Transverse colon (tissue), 4 donors: ENCODE results near the gene SCIN. TPM values are rescaled to one million over a fixed set of nuclear protein-coding genes. Genes with fewer than 3 reads are reported as not detected.

Experiments used
- DNase-seq: peaks from one replicate; pipeline ENCODE4 v3.0.0-alpha.2; 2019
- H3K27ac ChIP-seq, 4 donors: fragments of 200-600 bp; sonication (generic); 2 replicates each; pipeline ENCODE4 v1.5.1; 2016 to 2018; ENCODE audit warnings: inconsistent platforms in 4 of 4
- H3K27me3 ChIP-seq: fragments of 200-600 bp; sonication (generic); 2 replicates; pipeline ENCODE4 v1.5.1; 2017; ENCODE audit warnings: inconsistent platforms
- H3K36me3 ChIP-seq, 4 donors: fragments of 200-600 bp; sonication (generic); 2 replicates each; pipeline ENCODE4 v1.5.1; 2017 to 2019; ENCODE audit warnings: inconsistent platforms in 4 of 4
- H3K4me1 ChIP-seq, 4 donors: fragments of 200-600 bp; sonication (generic); 2 replicates each; pipeline ENCODE4 v1.5.1; 2017 to 2020; ENCODE audit warnings: inconsistent platforms in 4 of 4
- H3K4me3 ChIP-seq, 4 donors: fragments of 200-600 bp; sonication (generic); 1 replicate in 1 of 4; 2 replicates in 3 of 4; pipeline versions ENCODE4 v1.5.1 to v1.6.1; 2017 to 2019; ENCODE audit warnings: inconsistent platforms in 4 of 4
- H3K9me3 ChIP-seq, 2 donors: fragments of 200-600 bp; sonication (generic); 2 replicates each; pipeline ENCODE4 v1.5.1; 2017 to 2019; ENCODE audit warnings: inconsistent platforms in 2 of 2
- EP300 ChIP-seq: sonication (generic); formaldehyde crosslinking; IDR thresholded peaks from one replicate; pipeline ENCODE4 v1.6.1; 2017; ENCODE audit warnings: antibody characterized with exemption, low read depth
- POLR2A ChIP-seq: fragments of 450-650 bp; IDR thresholded peaks from one replicate; pipeline ENCODE4 v1.6.1; 2016; ENCODE audit warnings: antibody characterized with exemption, mild to moderate bottlenecking, moderate library complexity
- POLR2AphosphoS5 ChIP-seq, 3 donors: sonication (generic); formaldehyde crosslinking; IDR thresholded peaks; one replicate each; pipeline ENCODE4 v1.6.1; 2016; ENCODE audit warnings: antibody characterized with exemption in 3 of 3
- WGBS, 2 donors: methylation state at CpG; one replicate each; pipeline ENCODE4 v1.1.5; 2018; ENCODE audit warnings: low coverage in 1 of 2; 5-methylcytosine and 5-hydroxymethylcytosine counted together
- in situ Hi-C, 4 donors: fragments of 200-750 bp; cut with MboI; loops; one replicate each; pipeline versions ENCODE4 v1.15.0 to v1.15.1; 2017; ENCODE audit warnings: low sequenced_read_pairs in 3 of 4, low pct_ligation_motif_present in 1 of 4, low pct_unique_long_range_greater_than_20kb in 1 of 4
- intact Hi-C: fragments of 100-400 bp; cut with DNase I; formaldehyde crosslinking; loops from one replicate; pipeline ENCODE4 v1.15.1; 2023; ENCODE audit warnings: low total_unique reads
- total RNA-seq, 4 donors: library from RNA; depleted of rRNA; stranded (reverse); fragments of >200 nt; gene quantifications; one replicate each; pipeline ENCODE4 v1.1.0, GENCODE V29; 2016
- TF ChIP-seq, protein P1 (sequence below), 5 experiments: fragments of 200-600 bp in 3 of 5; fragments of 450-650 bp in 2 of 5; sonication (generic) in 3 of 5; IDR thresholded peaks; 1 replicate in 2 of 5; 2 replicates in 3 of 5; pipeline ENCODE4 v1.5.1; 2016 to 2017; ENCODE audit warnings: antibody characterized with exemption in 5 of 5, inconsistent platforms in 3 of 5, mild to moderate bottlenecking in 2 of 5, moderate library complexity in 1 of 5

SCIN gene
- total RNA-seq, 4 donors from 2014 or later: 62.3 to 125 (median 86.4) TPM

DNA sequence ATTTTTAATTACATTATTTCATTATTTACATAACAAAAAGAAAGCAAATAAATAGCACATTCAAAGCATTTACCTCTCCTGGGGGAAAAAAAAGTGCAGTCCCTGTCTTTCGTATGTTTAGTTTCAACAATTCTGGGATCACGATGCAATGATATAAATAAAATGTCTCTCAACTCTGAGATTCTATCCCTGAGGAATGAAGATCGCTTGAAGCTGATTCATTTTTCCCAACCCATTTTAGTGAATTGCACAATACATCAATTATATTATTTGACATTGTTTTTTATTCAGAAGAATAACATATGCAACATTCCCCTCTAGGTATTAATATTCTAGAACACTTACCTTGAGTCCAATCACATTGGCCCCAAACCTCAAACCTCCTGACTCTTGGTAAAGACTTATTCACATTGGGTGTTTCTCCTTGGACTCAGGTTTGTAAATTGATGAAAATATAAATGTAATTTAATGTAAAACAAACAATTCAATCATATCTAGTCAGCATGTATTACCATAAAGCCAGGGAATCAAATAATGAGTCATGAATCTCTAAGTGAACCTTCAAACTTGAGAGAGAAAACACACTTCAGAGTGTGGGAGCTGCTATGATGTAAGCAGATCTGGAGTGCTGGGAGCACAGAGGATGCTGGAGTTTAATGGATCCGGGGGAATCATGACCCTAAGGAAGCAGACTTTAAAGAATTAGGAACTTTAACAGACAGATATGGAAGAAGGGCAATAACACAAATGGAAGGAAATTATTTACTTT is 5.3 kb upstream of the SCIN start:
- Histone ChIP-seq H3K4me1 (peaks cover 4 to 25% (median 7%) of the 10 kb centered on the region in 4 donors), H3K4me3 (no peak overlapping the region), H3K9me3 (no peaks in the 10 kb centered on the region), H3K27me3 (peaks cover 8% of the 10 kb centered on the region), H3K36me3 (no peaks in the 10 kb centered on the region), H3K27ac (peak overlapping the region in 2 of 4 donors; percentile 47 to 67)
- 75% methylated on average over 4 of the region's 4 CpGs for WGBS, 2 donors
- DNase-seq: no peak
- intact Hi-C loops (no loop called here), in situ Hi-C loops (no loop called here)
- TF ChIP-seq, protein P1, sequence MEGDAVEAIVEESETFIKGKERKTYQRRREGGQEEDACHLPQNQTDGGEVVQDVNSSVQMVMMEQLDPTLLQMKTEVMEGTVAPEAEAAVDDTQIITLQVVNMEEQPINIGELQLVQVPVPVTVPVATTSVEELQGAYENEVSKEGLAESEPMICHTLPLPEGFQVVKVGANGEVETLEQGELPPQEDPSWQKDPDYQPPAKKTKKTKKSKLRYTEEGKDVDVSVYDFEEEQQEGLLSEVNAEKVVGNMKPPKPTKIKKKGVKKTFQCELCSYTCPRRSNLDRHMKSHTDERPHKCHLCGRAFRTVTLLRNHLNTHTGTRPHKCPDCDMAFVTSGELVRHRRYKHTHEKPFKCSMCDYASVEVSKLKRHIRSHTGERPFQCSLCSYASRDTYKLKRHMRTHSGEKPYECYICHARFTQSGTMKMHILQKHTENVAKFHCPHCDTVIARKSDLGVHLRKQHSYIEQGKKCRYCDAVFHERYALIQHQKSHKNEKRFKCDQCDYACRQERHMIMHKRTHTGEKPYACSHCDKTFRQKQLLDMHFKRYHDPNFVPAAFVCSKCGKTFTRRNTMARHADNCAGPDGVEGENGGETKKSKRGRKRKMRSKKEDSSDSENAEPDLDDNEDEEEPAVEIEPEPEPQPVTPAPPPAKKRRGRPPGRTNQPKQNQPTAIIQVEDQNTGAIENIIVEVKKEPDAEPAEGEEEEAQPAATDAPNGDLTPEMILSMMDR (IDR thresholded peaks at IDR 0.05): no peak
- TF ChIP-seq POLR2A (no peak), EP300 (no peak), POLR2AphosphoS5 (IDR thresholded peaks at IDR 0.05) (no peak)

DNA sequence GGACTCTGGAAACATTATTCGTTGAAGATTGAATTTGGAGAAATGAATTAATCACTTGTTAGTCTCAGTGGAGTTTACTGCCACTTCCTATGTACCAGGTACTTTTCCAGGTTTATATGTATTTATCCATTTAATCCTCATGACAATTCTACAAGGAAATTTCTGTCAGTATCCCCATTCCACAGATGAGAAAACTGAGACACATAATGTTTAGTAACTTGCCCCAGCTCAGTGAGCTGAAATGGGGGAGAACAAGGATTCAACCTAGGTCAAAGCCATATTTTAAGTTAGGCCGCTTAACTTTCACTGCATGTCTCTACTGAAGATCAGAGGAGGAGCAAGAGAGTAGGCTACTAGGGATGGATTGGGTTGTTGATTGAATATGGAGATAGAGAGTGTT is 4.6 kb upstream of the SCIN start:
- intact Hi-C loops (no loop called here), in situ Hi-C loops (no loop called here)
- TF ChIP-seq EP300 (no peak), POLR2A (no peak), POLR2AphosphoS5 (IDR thresholded peaks at IDR 0.05) (no peak)
- TF ChIP-seq, protein P1 (IDR thresholded peaks at IDR 0.05): no peak
- Histone ChIP-seq H3K4me1 (peaks cover 8 to 30% (median 11%) of the 10 kb centered on the region in 4 donors), H3K27me3 (peaks cover 15% of the 10 kb centered on the region), H3K27ac (no peak overlapping the region), H3K9me3 (no peaks in the 10 kb centered on the region), H3K4me3 (no peak overlapping the region), H3K36me3 (no peaks in the 10 kb centered on the region)
- 91 to 100% methylated on average over 1 to 2 of the region's 2 CpGs for WGBS, 2 donors
- DNase-seq: no peak

DNA sequence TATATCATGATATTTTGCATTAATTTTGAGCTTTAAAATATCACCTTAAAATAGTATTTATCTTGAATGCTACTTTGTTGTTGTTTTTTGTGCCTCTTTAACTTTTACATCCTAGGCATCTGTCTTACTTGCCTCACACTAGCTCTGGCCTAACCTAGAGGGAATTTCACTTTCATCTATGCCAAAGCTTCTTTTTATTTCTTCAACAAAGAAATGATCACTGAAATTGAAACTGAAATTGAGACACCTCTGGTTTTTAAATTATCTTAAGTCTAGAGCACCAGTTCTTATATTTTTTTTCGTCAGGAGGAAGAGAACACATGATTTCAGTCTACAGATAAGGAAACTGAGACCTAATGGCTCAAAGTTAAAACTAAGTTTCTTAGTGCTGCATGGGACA is 3.5 kb upstream of the SCIN start:
- no peak for TF ChIP-seq EP300
- TF ChIP-seq, protein P1 (IDR thresholded peaks at IDR 0.05): no peak
- Histone ChIP-seq H3K27ac (no peak overlapping the region), H3K4me3 (no peak overlapping the region), H3K36me3 (no peaks in the 10 kb centered on the region), H3K27me3 (peaks cover 21% of the 10 kb centered on the region), H3K4me1 (peaks cover 8 to 35% (median 18%) of the 10 kb centered on the region in 4 donors), H3K9me3 (no peaks in the 10 kb centered on the region)
- WGBS, 2 donors: 20 to 51% methylated on average over 1 of the region's 1 CpG
- in situ Hi-C loops (no loop called here), intact Hi-C loops (no loop called here)
- DNase-seq: no peak

DNA sequence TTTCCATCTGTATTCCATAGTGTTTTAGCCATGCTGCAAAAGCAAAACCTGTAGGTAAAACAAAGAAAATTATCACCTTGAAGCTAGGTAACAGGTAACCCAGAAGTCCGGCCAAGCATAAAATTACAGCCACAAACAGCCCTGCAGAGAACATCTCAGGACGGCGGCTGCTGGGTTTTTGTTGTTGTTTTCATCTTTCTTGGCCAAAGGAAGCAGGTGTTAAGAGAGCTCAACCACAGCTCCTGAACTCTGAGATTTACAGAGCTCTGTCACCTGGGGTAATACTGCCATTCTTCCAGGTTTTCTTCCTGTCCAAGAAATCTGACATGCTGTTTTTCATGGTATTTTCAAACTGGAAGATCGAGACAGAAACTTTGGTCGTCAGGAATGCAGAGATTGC is 847 bp upstream of the SCIN start:
- 6 to 22% methylated on average over 2 to 5 of the region's 5 CpGs for WGBS, 2 donors
- DNase-seq: no peak
- Histone ChIP-seq H3K4me3 (peak overlapping the region in 1 of 4 donors; percentile 59), H3K9me3 (no peaks in the 10 kb centered on the region), H3K27me3 (peaks cover 21% of the 10 kb centered on the region), H3K36me3 (no peaks in the 10 kb centered on the region), H3K27ac (peak overlapping the region; percentile 76 to 80 (median 78)), H3K4me1 (peaks cover 8 to 41% (median 23%) of the 10 kb centered on the region in 4 donors)
- intact Hi-C loops (loop anchor here (5.0 kb wide), 1 partner anchor 158 kb away; no protein-coding TSS in a partner anchor), in situ Hi-C loops (no loop called here)
- TF ChIP-seq EP300 (no peak), POLR2AphosphoS5 (IDR thresholded peaks at IDR 0.05) (no peak), POLR2A (no peak)
- TF ChIP-seq, protein P1 (IDR thresholded peaks at IDR 0.05): no peak
